ENCODE data around the gene CKM. TPM values are rescaled to one million over a fixed set of nuclear protein-coding genes. Genes with fewer than 3 reads are reported as not detected.

The CKM gene
- total and polyA plus RNA-seq, 10 of the 15 experiments (the other 5 are each of a cell fraction or from before 2014, with no cell fraction given), result 0.08 to 0.14 (median 0.13) TPM; not detected in 5

DNA sequence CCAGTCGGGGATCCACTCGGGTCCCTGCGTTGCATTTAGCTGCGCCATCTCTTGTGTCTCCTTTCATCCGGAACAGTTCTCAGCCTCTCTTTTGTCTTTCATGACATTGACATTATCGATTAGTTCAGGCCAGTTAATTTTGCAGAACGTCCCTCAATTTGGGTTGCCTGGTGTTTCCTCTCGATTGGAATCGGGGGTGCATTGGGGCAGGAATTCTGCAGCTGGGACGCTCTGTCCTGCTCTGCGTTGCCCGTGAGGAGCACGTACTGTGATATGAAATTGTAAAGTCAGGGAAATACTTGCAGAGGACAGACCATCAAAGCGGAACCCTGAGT lies 49.2 kb downstream of the CKM start (continued):
- TF ChIP-seq, protein P1, sequence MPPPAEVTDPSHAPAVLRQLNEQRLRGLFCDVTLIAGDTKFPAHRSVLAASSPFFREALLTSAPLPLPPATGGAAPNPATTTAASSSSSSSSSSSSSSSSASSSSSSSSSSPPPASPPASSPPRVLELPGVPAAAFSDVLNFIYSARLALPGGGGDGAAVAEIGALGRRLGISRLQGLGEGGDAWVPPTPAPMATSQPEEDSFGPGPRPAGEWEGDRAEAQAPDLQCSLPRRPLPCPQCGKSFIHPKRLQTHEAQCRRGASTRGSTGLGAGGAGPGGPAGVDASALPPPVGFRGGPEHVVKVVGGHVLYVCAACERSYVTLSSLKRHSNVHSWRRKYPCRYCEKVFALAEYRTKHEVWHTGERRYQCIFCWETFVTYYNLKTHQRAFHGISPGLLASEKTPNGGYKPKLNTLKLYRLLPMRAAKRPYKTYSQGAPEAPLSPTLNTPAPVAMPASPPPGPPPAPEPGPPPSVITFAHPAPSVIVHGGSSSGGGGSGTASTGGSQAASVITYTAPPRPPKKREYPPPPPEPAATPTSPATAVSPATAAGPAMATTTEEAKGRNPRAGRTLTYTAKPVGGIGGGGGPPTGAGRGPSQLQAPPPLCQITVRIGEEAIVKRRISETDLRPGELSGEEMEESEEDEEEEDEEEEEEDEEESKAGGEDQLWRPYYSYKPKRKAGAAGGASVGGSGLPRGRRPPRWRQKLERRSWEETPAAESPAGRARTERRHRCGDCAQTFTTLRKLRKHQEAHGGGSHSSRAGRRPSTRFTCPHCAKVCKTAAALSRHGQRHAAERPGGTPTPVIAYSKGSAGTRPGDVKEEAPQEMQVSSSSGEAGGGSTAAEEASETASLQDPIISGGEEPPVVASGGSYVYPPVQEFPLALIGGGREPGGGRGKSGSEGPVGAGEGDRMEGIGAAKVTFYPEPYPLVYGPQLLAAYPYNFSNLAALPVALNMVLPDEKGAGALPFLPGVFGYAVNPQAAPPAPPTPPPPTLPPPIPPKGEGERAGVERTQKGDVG (CRISPR knock-in tag; IDR thresholded peaks at IDR 0.05), result no peak
- TF ChIP-seq RCOR1 (conservative IDR thresholded peaks at IDR 0.05; ENCODE audit: low read depth, low read length) (no peak), ZNF217 (IDR thresholded peaks at IDR 0.05) (no peak), MTA3 (IDR thresholded peaks at IDR 0.05; ENCODE audit: borderline replicate concordance, low read length) (no peak)
- TF ChIP-seq, protein P2, sequence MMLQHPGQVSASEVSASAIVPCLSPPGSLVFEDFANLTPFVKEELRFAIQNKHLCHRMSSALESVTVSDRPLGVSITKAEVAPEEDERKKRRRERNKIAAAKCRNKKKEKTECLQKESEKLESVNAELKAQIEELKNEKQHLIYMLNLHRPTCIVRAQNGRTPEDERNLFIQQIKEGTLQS (IDR thresholded peaks at IDR 0.05; ENCODE audit: borderline replicate concordance, extremely low read depth, low read depth, low read length), result no peak

DNA sequence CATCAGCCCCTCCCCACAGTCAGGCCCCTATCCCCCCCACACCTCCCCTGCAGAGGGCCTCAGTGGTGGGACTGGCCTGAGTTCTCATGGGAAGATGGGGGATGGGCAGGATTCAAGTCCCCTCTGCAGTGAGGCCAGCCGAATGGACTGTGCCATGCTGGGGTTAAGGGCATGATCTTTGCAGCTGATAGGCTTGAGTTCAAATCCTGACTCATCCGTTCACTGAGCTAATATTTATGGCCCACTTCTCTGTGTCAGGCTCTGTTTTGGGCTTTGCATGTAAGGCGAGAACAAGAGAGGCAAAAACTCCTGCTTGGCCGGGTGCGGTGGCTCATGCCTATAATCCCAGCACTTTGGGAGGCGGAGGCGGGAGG lies 51.0 kb downstream of the CKM start:
- Histone ChIP-seq H3K4me3 (no peak overlapping the region), H3K79me2 (ENCODE audit: control insufficient read depth, insufficient read depth, low read length) (no peaks in the 10 kb centered on the region), H3K9ac (ENCODE audit: control insufficient read depth, insufficient read depth, low read length) (no peak overlapping the region), H3K9me3 (replicated peaks; ENCODE audit: control insufficient read depth, insufficient read depth, low read length) (no peaks in the 10 kb centered on the region), H2AFZ (ENCODE audit: control insufficient read depth, low read depth, low read length) (no peak overlapping the region), H3K27ac (ENCODE audit: control insufficient read depth, insufficient read depth) (no peak overlapping the region), H3K4me1 (ENCODE audit: control insufficient read depth, insufficient read depth, low read length) (no peaks in the 10 kb centered on the region), H3K4me2 (ENCODE audit: control insufficient read depth, insufficient read depth) (no peak overlapping the region), H4K20me1 (ENCODE audit: control insufficient read depth, insufficient read depth) (no peaks in the 10 kb centered on the region), H3K36me3 (ENCODE audit: control insufficient read depth in 2 of 2, insufficient read depth in 2 of 2, low read length in 1 of 2) (peaks cover 0 to 1% of the 10 kb centered on the region in 2 experiments; a peak in 3 of 4 replicates), H3K27me3 (replicated peaks in 1 of 2; ENCODE audit: control insufficient read depth in 2 of 2, insufficient read depth in 2 of 2, low read length in 1 of 2) (no peaks in the 10 kb centered on the region)
- intact Hi-C loops (cut with micrococcal nuclease; ENCODE audit: unreplicated experiment), result no loop called here
- ChIA-PET RAD21 (ENCODE audit: unreplicated experiment) (no interaction called here), SMC1A (ENCODE audit: uncharacterized antibody, unreplicated experiment) (no interaction called here), POLR2A (no interaction called here), CTCF (interaction anchor here (0.5 kb wide), 1 partner anchor 209 kb away, joined by 3 read pairs; no protein-coding TSS in a partner anchor)
- in situ Hi-C loops (cut with MboI), result no loop called here
- TF ChIP-seq CBFB (IDR thresholded peaks at IDR 0.05; ENCODE audit: low read depth) (no peak), NBN (IDR thresholded peaks at IDR 0.05) (no peak), STAT3 (IDR thresholded peaks at IDR 0.05; ENCODE audit: low read depth, low read length) (no peak), TCF7 (IDR thresholded peaks at IDR 0.05; ENCODE audit: borderline replicate concordance) (no peak), MEF2B (IDR thresholded peaks at IDR 0.05; ENCODE audit: partially characterized antibody, poor library complexity, severe bottlenecking) (no peak), CBX5 (IDR thresholded peaks at IDR 0.05; ENCODE audit: low read depth) (no peak), YBX1 (IDR thresholded peaks at IDR 0.05) (no peak), ZZZ3 (IDR thresholded peaks at IDR 0.05; ENCODE audit: control insufficient read depth, insufficient read length, low read depth) (no peak), HDAC6 (IDR thresholded peaks at IDR 0.05; ENCODE audit: unreplicated experiment) (no peak), ZNF622 (IDR thresholded peaks at IDR 0.05) (no peak), HDGF (IDR thresholded peaks at IDR 0.05) (no peak), MTA2 (IDR thresholded peaks at IDR 0.05; ENCODE audit: low read depth) (no peak)
- DNase-seq (ENCODE audit: low read depth, low spot score) (no peak), ATAC-seq (no peak), FAIRE-seq (no peak)
- no TSS peak for BruUV-seq (replicated peaks)
- 78% methylated on average over 7 of the region's 7 CpGs for WGBS (ENCODE audit: insufficient coverage, insufficient replicate concordance, low lambda C conversion rate, missing lambda C conversion rate)
